CD4-positive, alpha-beta T cell (primary cell): ENCODE data around the gene AGPAT4. TPM values are rescaled to one million over a fixed set of nuclear protein-coding genes. Genes with fewer than 3 reads are reported as not detected.

ENCODE experiments used
- ATAC-seq: fragments of 200-7000 bp; cut with Tn5 transposase; one replicate; pipeline ENCODE4 v1.10.0; 2022; ENCODE audit warnings: mild to moderate bottlenecking; ENCODE audit not compliant: poor library complexity
- CTCF ChIA-PET: fragments of 350-600 bp; sonication (Branson Sonifier 250); formaldehyde crosslinking; loops from one replicate; lab custom pipeline; 2021; ENCODE audit warnings: antibody characterized with exemption, inconsistent platforms; lab: Charles Lee
- POLR2A ChIA-PET: fragments of 350-600 bp; sonication (Branson Sonifier 250); formaldehyde crosslinking; loops from one replicate; lab custom pipeline; 2021; ENCODE audit warnings: antibody characterized with exemption, inconsistent platforms; lab: Charles Lee
- DNase-seq, 14 experiments: peaks; one replicate each; pipeline ENCODE4 v3.0.0-alpha.2; 2013 to 2020; ENCODE audit warnings: mixed read lengths in 2 of 14
- H3K27ac ChIP-seq, 2 donors: one replicate each; pipeline versions ENCODE4 v1.5.1 to v1.7.0; 2013; ENCODE audit warnings: low read length in 2 of 2, low read depth in 1 of 2, mild to moderate bottlenecking in 1 of 2
- H3K27me3 ChIP-seq, 2 experiments: 1 replicate in 1 of 2; 2 replicates in 1 of 2; pipeline versions ENCODE4 v1.6.1 to v1.7.0; 2013; ENCODE audit warnings: low read length in 2 of 2, control low read depth in 1 of 2, mild to moderate bottlenecking in 1 of 2, moderate library complexity in 1 of 2; ENCODE audit not compliant: insufficient read depth in 2 of 2, control insufficient read depth in 1 of 2
- H3K36me3 ChIP-seq: one replicate; pipeline ENCODE4 v1.6.1; 2013; ENCODE audit warnings: low read length, control low read depth; ENCODE audit not compliant: insufficient read depth
- H3K4me1 ChIP-seq: one replicate; pipeline ENCODE4 v1.6.1; 2013; ENCODE audit warnings: low read length, control low read depth; ENCODE audit not compliant: insufficient read depth
- H3K4me3 ChIP-seq: one replicate; pipeline ENCODE4 v1.5.1; 2013; ENCODE audit warnings: mild to moderate bottlenecking, low read length, moderate library complexity
- H3K9me3 ChIP-seq, 2 experiments: 1 replicate in 1 of 2; 2 replicates in 1 of 2; pipeline versions ENCODE4 v1.6.1 to v1.7.0; 2013; ENCODE audit warnings: low read length in 2 of 2, mild to moderate bottlenecking in 2 of 2, control low read depth in 1 of 2, moderate library complexity in 1 of 2; ENCODE audit not compliant: control insufficient read depth in 1 of 2, insufficient read depth in 1 of 2
- H3K27ac Mint-ChIP-seq: one replicate; pipeline ENCODE4 v1.8.0; 2020; ENCODE audit warnings: mixed read lengths
- H3K27me3 Mint-ChIP-seq: one replicate; pipeline ENCODE4 v1.8.0; 2021; ENCODE audit warnings: mixed read lengths
- H3K36me3 Mint-ChIP-seq: one replicate; pipeline ENCODE4 v1.8.0; 2021; ENCODE audit warnings: low read depth, mixed read lengths
- H3K4me1 Mint-ChIP-seq: one replicate; pipeline ENCODE4 v1.8.0; 2021; ENCODE audit warnings: low read depth, mixed read lengths
- H3K4me3 Mint-ChIP-seq: one replicate; pipeline ENCODE4 v1.8.0; 2020; ENCODE audit warnings: mild to moderate bottlenecking, mixed read lengths
- H3K9me3 Mint-ChIP-seq: one replicate; pipeline ENCODE4 v1.8.0; 2020; ENCODE audit warnings: mixed read lengths
- intact Hi-C, 2 experiments: fragments of 100-400 bp; cut with DNase I in 1 of 2; cut with micrococcal nuclease in 1 of 2; formaldehyde crosslinking; loops; one replicate each; pipeline versions ENCODE4 v1.15.1 to v1.9.0; 2023 to 2025; cut with DNase I, micrococcal nuclease
- total RNA-seq, 174 experiments: library from RNA in 2 of 174; stranded (reverse) in 2 of 174; gene quantifications; one replicate each; pipeline ENCODE4 v1.2.3 and lab custom pipeline; 2021 to 2026
- TF ChIP-seq, protein P1 (sequence below): fragments of 200-600 bp; IDR thresholded peaks from one replicate; pipeline ENCODE4 v1.8.0; 2022; ENCODE audit warnings: antibody characterized with exemption, mild to moderate bottlenecking

Gene AGPAT4
- total RNA-seq, 2 experiments from 2014 or later: 2.8 to 4.8 TPM

GRCh38 chr6:161218222-161218621, 55.6 kb downstream of the AGPAT4 start:
- TF ChIP-seq, protein P1, sequence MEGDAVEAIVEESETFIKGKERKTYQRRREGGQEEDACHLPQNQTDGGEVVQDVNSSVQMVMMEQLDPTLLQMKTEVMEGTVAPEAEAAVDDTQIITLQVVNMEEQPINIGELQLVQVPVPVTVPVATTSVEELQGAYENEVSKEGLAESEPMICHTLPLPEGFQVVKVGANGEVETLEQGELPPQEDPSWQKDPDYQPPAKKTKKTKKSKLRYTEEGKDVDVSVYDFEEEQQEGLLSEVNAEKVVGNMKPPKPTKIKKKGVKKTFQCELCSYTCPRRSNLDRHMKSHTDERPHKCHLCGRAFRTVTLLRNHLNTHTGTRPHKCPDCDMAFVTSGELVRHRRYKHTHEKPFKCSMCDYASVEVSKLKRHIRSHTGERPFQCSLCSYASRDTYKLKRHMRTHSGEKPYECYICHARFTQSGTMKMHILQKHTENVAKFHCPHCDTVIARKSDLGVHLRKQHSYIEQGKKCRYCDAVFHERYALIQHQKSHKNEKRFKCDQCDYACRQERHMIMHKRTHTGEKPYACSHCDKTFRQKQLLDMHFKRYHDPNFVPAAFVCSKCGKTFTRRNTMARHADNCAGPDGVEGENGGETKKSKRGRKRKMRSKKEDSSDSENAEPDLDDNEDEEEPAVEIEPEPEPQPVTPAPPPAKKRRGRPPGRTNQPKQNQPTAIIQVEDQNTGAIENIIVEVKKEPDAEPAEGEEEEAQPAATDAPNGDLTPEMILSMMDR: no peak
- Mint-ChIP-seq H3K36me3 (peaks cover 44% of the 10 kb centered on the region), H3K4me3 (no peak overlapping the region), H3K4me1 (no peaks in the 10 kb centered on the region), H3K9me3 (peaks cover 10% of the 10 kb centered on the region), H3K27me3 (no peaks in the 10 kb centered on the region), H3K27ac (no peak overlapping the region)
- Histone ChIP-seq H3K4me1 (no peaks in the 10 kb centered on the region), H3K27ac (no peak overlapping the region), H3K27me3 (no peaks in the 10 kb centered on the region), H3K4me3 (no peak overlapping the region), H3K9me3 (no peaks in the 10 kb centered on the region), H3K36me3 (peaks cover 3% of the 10 kb centered on the region)
- DNase-seq (peak in 1 of 14 experiments; percentile 3), ATAC-seq (no peak)
- intact Hi-C loops: no loop called here
- POLR2A ChIA-PET: no interaction called here
- CTCF ChIA-PET: no interaction called here

GRCh38 chr6:161217628-161218027, 56.2 kb downstream of the AGPAT4 start:
- peaks cover 41% of the 10 kb centered on the region for H3K36me3 Mint-ChIP-seq
- DNase-seq (peak in 1 of 14 experiments; percentile 1), ATAC-seq (no peak)
- Histone ChIP-seq H3K4me3 (no peak overlapping the region), H3K27ac (no peak overlapping the region), H3K36me3 (peaks cover 3% of the 10 kb centered on the region), H3K9me3 (no peaks in the 10 kb centered on the region), H3K27me3 (no peaks in the 10 kb centered on the region), H3K4me1 (no peaks in the 10 kb centered on the region)
- POLR2A ChIA-PET: no interaction called here
- H3K27ac Mint-ChIP-seq: no peak overlapping the region
- intact Hi-C loops: no loop called here
- TF ChIP-seq, protein P1: no peak
- CTCF ChIA-PET: no interaction called here
- no peak overlapping the region for H3K4me3 Mint-ChIP-seq
- peaks cover 10% of the 10 kb centered on the region for H3K9me3 Mint-ChIP-seq
- no peaks in the 10 kb centered on the region for H3K4me1 Mint-ChIP-seq
- no peaks in the 10 kb centered on the region for H3K27me3 Mint-ChIP-seq

GRCh38 chr6:161216616-161217205, 57.1 kb downstream of the AGPAT4 start:
- Histone ChIP-seq H3K27me3 (no peaks in the 10 kb centered on the region), H3K4me1 (no peaks in the 10 kb centered on the region), H3K36me3 (peaks cover 3% of the 10 kb centered on the region), H3K9me3 (peaks cover 0 to 2% of the 10 kb centered on the region in 2 experiments), H3K27ac (no peak overlapping the region), H3K4me3 (no peak overlapping the region)
- no peaks in the 10 kb centered on the region for H3K4me1 Mint-ChIP-seq
- peaks cover 10% of the 10 kb centered on the region for H3K9me3 Mint-ChIP-seq
- ATAC-seq (no peak), DNase-seq (peak in 1 of 14 experiments; percentile 1)
- H3K27me3 Mint-ChIP-seq: no peaks in the 10 kb centered on the region
- ChIA-PET CTCF (no interaction called here), POLR2A (no interaction called here)
- TF ChIP-seq, protein P1: no peak
- intact Hi-C loops: no loop called here
- H3K27ac Mint-ChIP-seq: no peak overlapping the region
- H3K4me3 Mint-ChIP-seq: no peak overlapping the region
- H3K36me3 Mint-ChIP-seq: peaks cover 44% of the 10 kb centered on the region
